ENCODE data around the gene PLTP.

Gene PLTP

DNA sequence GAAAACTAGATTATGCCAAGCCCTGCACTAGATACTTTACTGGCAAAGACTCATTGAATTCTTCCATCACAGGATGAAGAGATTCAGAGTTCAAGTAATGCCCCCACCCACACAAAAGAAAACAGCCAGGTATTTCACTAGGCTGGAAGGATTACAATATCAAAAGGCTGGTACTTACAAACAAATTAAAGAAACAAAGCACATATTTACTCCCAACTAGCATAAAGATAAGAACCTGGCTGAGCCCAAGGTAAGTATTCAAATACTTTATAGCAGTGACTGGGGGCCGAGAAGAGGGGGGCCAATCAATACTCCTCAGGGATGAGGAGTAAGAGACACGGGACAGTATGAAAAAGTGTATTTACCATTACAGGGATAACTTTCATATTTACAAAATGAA lies 58.5 kb downstream of the PLTP start:
- Histone ChIP-seq H2BK5ac (ENCODE audit: low read length) (no peak overlapping the region), H3K36me3 (replicated peaks in 1 of 2; ENCODE audit: control insufficient read depth in 2 of 2, insufficient read depth in 2 of 2, low read length in 2 of 2) (peaks cover 0 to 20% of the 10 kb centered on the region in 2 donors), H3K79me1 (ENCODE audit: low read depth, low read length) (peaks cover 2% of the 10 kb centered on the region), H2BK120ac (ENCODE audit: low read depth, low read length) (no peak overlapping the region), H3K23ac (ENCODE audit: low read depth, low read length, poor library complexity) (no peak overlapping the region), H2BK12ac (ENCODE audit: low read length) (no peak overlapping the region), H3K27me3 (ENCODE audit: control insufficient read depth in 3 of 3, insufficient read depth in 3 of 3, low read depth in 1 of 3, low read length in 3 of 3) (no peaks in the 10 kb centered on the region), H3K4ac (ENCODE audit: low read length) (no peak overlapping the region), H3K18ac (ENCODE audit: low read length) (no peak overlapping the region), H3K9ac (ENCODE audit: low read depth, low read length, poor library complexity) (no peak overlapping the region), H2AK5ac (ENCODE audit: low read depth, low read length) (no peak overlapping the region), H3K4me1 (ENCODE audit: control insufficient read depth in 2 of 2, insufficient read depth in 1 of 2, low read depth in 1 of 2, low read length in 2 of 2) (peaks cover 4 to 8% of the 10 kb centered on the region in 2 donors), H3K4me2 (ENCODE audit: insufficient read depth, low read length, poor library complexity, severe bottlenecking) (no peak overlapping the region), H2AFZ (ENCODE audit: low read length) (no peak overlapping the region), H3K4me3 (ENCODE audit: low read length in 2 of 2) (no peak overlapping the region), H4K8ac (ENCODE audit: low read depth, low read length) (no peak overlapping the region), H3K14ac (ENCODE audit: low read length) (no peak overlapping the region), H3K9me3 (replicated peaks in 1 of 2; ENCODE audit: control insufficient read depth in 2 of 2, insufficient read depth in 1 of 2, low read depth in 1 of 2, low read length in 2 of 2) (no peaks in the 10 kb centered on the region), H2BK15ac (ENCODE audit: low read length) (no peak overlapping the region), H3K27ac (replicated peaks; ENCODE audit: low read length) (no peak overlapping the region), H4K91ac (ENCODE audit: low read depth, low read length, poor library complexity) (no peak overlapping the region)
- no CpG with 5 or more reads among the region's 2 CpGs for WGBS, 2 donors (ENCODE audit: extremely low coverage in 2 of 2, insufficient read length in 2 of 2, insufficient replicate concordance in 1 of 2)
- no peak for DNase-seq (ENCODE audit: low spot score)

DNA sequence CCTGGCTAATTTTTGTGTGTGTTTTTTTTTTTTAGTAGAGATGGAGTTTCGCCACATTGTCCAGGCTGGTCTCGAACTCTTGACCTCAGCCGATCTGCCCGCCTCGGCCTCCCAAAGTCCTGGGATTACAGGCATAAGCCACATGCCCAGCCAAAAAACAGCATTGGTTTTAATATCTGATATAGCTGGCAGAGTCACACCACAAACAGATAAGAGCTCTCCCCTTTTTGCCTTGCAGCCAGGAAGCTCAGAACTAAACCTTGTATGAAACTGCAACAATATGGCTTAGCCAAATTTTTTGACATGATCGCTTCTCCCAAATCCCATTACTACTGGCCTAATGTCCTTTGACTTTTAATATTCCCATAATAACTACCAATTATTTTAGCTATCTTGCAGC lies 59.6 kb downstream of the PLTP start:
- Histone ChIP-seq H4K91ac (ENCODE audit: low read depth, low read length, poor library complexity) (no peak overlapping the region), H3K9ac (ENCODE audit: low read depth, low read length, poor library complexity) (no peak overlapping the region), H3K4me2 (ENCODE audit: insufficient read depth, low read length, poor library complexity, severe bottlenecking) (no peak overlapping the region), H3K9me3 (replicated peaks in 1 of 2; ENCODE audit: control insufficient read depth in 2 of 2, insufficient read depth in 1 of 2, low read depth in 1 of 2, low read length in 2 of 2) (no peaks in the 10 kb centered on the region), H3K14ac (ENCODE audit: low read length) (no peak overlapping the region), H2BK5ac (ENCODE audit: low read length) (no peak overlapping the region), H3K27me3 (ENCODE audit: control insufficient read depth in 3 of 3, insufficient read depth in 3 of 3, low read depth in 1 of 3, low read length in 3 of 3) (no peaks in the 10 kb centered on the region), H2AFZ (ENCODE audit: low read length) (no peak overlapping the region), H2BK15ac (ENCODE audit: low read length) (no peak overlapping the region), H3K27ac (replicated peaks; ENCODE audit: low read length) (no peak overlapping the region), H2BK120ac (ENCODE audit: low read depth, low read length) (no peak overlapping the region), H3K23ac (ENCODE audit: low read depth, low read length, poor library complexity) (no peak overlapping the region), H2BK12ac (ENCODE audit: low read length) (no peak overlapping the region), H4K8ac (ENCODE audit: low read depth, low read length) (no peak overlapping the region), H3K36me3 (replicated peaks in 1 of 2; ENCODE audit: control insufficient read depth in 2 of 2, insufficient read depth in 2 of 2, low read length in 2 of 2) (peaks cover 0 to 26% of the 10 kb centered on the region in 2 donors), H3K4me1 (ENCODE audit: control insufficient read depth in 2 of 2, insufficient read depth in 1 of 2, low read depth in 1 of 2, low read length in 2 of 2) (peaks cover 2 to 5% of the 10 kb centered on the region in 2 donors), H3K18ac (ENCODE audit: low read length) (no peak overlapping the region), H3K4ac (ENCODE audit: low read length) (no peak overlapping the region), H3K4me3 (ENCODE audit: low read length in 2 of 2) (no peak overlapping the region), H3K79me1 (ENCODE audit: low read depth, low read length) (peaks cover 2% of the 10 kb centered on the region), H2AK5ac (ENCODE audit: low read depth, low read length) (no peak overlapping the region)
- no peak for DNase-seq (ENCODE audit: low spot score)
- no CpG with 5 or more reads among the region's 6 CpGs for WGBS, 2 donors (ENCODE audit: extremely low coverage in 2 of 2, insufficient read length in 2 of 2, insufficient replicate concordance in 1 of 2)

DNA sequence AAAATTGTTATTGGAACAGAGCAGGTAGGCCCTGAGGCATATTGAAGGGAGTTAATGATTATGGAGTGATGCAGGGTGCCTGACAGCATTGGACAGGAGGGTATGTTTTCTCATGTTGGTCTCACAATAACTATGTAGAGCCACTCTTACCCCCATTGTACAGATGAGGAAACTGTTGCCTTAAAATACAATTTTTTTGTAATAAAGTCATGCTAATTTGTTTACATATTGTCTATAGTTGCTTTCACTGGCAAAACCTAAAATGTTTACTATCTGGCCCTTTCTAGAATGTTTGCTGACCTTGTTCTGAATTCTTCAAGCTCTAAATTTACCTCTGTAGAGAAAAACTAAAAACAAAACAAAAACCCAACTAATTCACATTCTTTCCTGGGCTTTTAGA lies 60.5 kb downstream of the PLTP start:
- Histone ChIP-seq H2BK120ac (ENCODE audit: low read depth, low read length) (no peak overlapping the region), H2BK15ac (ENCODE audit: low read length) (no peak overlapping the region), H3K4me2 (ENCODE audit: insufficient read depth, low read length, poor library complexity, severe bottlenecking) (no peak overlapping the region), H3K23ac (ENCODE audit: low read depth, low read length, poor library complexity) (no peak overlapping the region), H2BK5ac (ENCODE audit: low read length) (no peak overlapping the region), H3K27ac (replicated peaks; ENCODE audit: low read length) (no peak overlapping the region), H2AFZ (ENCODE audit: low read length) (no peak overlapping the region), H3K9ac (ENCODE audit: low read depth, low read length, poor library complexity) (no peak overlapping the region), H3K4me1 (ENCODE audit: control insufficient read depth in 2 of 2, insufficient read depth in 1 of 2, low read depth in 1 of 2, low read length in 2 of 2) (peaks cover 0 to 2% of the 10 kb centered on the region in 2 donors), H3K36me3 (replicated peaks in 1 of 2; ENCODE audit: control insufficient read depth in 2 of 2, insufficient read depth in 2 of 2, low read length in 2 of 2) (peaks cover 0 to 31% of the 10 kb centered on the region in 2 donors), H3K79me1 (ENCODE audit: low read depth, low read length) (no peaks in the 10 kb centered on the region), H3K4ac (ENCODE audit: low read length) (no peak overlapping the region), H3K27me3 (ENCODE audit: control insufficient read depth in 3 of 3, insufficient read depth in 3 of 3, low read depth in 1 of 3, low read length in 3 of 3) (no peaks in the 10 kb centered on the region), H3K9me3 (replicated peaks in 1 of 2; ENCODE audit: control insufficient read depth in 2 of 2, insufficient read depth in 1 of 2, low read depth in 1 of 2, low read length in 2 of 2) (no peaks in the 10 kb centered on the region), H3K4me3 (ENCODE audit: low read length in 2 of 2) (no peak overlapping the region), H4K8ac (ENCODE audit: low read depth, low read length) (no peak overlapping the region), H3K14ac (ENCODE audit: low read length) (no peak overlapping the region), H4K91ac (ENCODE audit: low read depth, low read length, poor library complexity) (no peak overlapping the region), H2AK5ac (ENCODE audit: low read depth, low read length) (no peak overlapping the region), H2BK12ac (ENCODE audit: low read length) (no peak overlapping the region), H3K18ac (ENCODE audit: low read length) (no peak overlapping the region)
- DNase-seq (ENCODE audit: low spot score): no peak

DNA sequence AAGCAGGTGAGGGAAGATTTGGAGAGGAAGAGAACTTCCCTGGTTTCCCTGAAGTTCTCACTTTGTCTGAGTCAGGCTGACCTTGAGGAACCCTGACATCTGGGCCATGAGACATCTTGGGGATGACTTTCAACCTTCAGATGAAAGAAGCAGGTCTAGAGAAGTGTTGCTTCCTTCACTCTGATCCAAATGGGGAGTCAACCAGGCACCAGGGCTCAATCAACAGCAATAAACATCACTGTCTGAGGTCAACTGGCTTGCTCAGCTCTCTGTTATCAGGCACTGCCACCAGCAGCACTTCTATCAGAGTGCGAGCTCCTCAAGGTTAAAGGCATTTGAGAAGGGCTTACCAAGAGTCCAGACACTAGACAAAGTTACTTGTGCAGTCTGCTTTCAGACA lies 61.0 kb downstream of the PLTP start:
- Histone ChIP-seq H4K91ac (ENCODE audit: low read depth, low read length, poor library complexity) (no peak overlapping the region), H3K9me3 (replicated peaks in 1 of 2; ENCODE audit: control insufficient read depth in 2 of 2, insufficient read depth in 1 of 2, low read depth in 1 of 2, low read length in 2 of 2) (no peaks in the 10 kb centered on the region), H4K8ac (ENCODE audit: low read depth, low read length) (no peak overlapping the region), H3K4me3 (ENCODE audit: low read length in 2 of 2) (no peak overlapping the region), H2BK12ac (ENCODE audit: low read length) (no peak overlapping the region), H3K27ac (replicated peaks; ENCODE audit: low read length) (no peak overlapping the region), H3K36me3 (replicated peaks in 1 of 2; ENCODE audit: control insufficient read depth in 2 of 2, insufficient read depth in 2 of 2, low read length in 2 of 2) (peaks cover 2 to 37% of the 10 kb centered on the region in 2 donors), H2AK5ac (ENCODE audit: low read depth, low read length) (no peak overlapping the region), H2BK15ac (ENCODE audit: low read length) (no peak overlapping the region), H3K79me1 (ENCODE audit: low read depth, low read length) (no peaks in the 10 kb centered on the region), H2AFZ (ENCODE audit: low read length) (no peak overlapping the region), H2BK120ac (ENCODE audit: low read depth, low read length) (no peak overlapping the region), H2BK5ac (ENCODE audit: low read length) (no peak overlapping the region), H3K27me3 (ENCODE audit: control insufficient read depth in 3 of 3, insufficient read depth in 3 of 3, low read depth in 1 of 3, low read length in 3 of 3) (no peaks in the 10 kb centered on the region), H3K14ac (ENCODE audit: low read length) (no peak overlapping the region), H3K23ac (ENCODE audit: low read depth, low read length, poor library complexity) (no peak overlapping the region), H3K9ac (ENCODE audit: low read depth, low read length, poor library complexity) (no peak overlapping the region), H3K18ac (ENCODE audit: low read length) (no peak overlapping the region), H3K4me1 (ENCODE audit: control insufficient read depth in 2 of 2, insufficient read depth in 1 of 2, low read depth in 1 of 2, low read length in 2 of 2) (peaks cover 0 to 2% of the 10 kb centered on the region in 2 donors), H3K4me2 (ENCODE audit: insufficient read depth, low read length, poor library complexity, severe bottlenecking) (no peak overlapping the region), H3K4ac (ENCODE audit: low read length) (no peak overlapping the region)
- no CpG with 5 or more reads among the region's 1 CpG for WGBS, 2 donors (ENCODE audit: extremely low coverage in 2 of 2, insufficient read length in 2 of 2, insufficient replicate concordance in 1 of 2)
- no peak for DNase-seq (ENCODE audit: low spot score)
